Endothelial cell of umbilical vein (primary cell): ENCODE measurements around the gene DLG1. TPM values are rescaled to one million over a fixed set of nuclear protein-coding genes. Genes with fewer than 3 reads are reported as not detected.

Source experiments
- BruUV-seq: library from RNA; stranded (reverse); fragments of 400-500 nt; replicated peaks from 2 replicates; lab custom pipeline; 2021; lab: Mats Ljungman, UMichigan
- CTCF ChIA-PET: fragments of 300-600, 350-600 bp; sonication (Branson Sonifier 250); formaldehyde crosslinking; loops from one replicate; lab custom pipeline; 2021; ENCODE audit warnings: antibody characterized with exemption, inconsistent platforms; lab: Charles Lee
- POLR2A ChIA-PET: fragments of 300-600, 350-600 bp; sonication (Branson Sonifier 250); formaldehyde crosslinking; loops from one replicate; lab custom pipeline; 2021; ENCODE audit warnings: antibody characterized with exemption, inconsistent platforms; lab: Charles Lee
- DNase-seq: peaks from one replicate; pipeline ENCODE4 v3.0.0-alpha.2; 2011; ENCODE audit warnings: low read depth, low spot score
- FAIRE-seq: peaks from 2 replicates; lab custom pipeline; 2011; peaks lifted over from hg19 to GRCh38; lab: Jason Lieb, UNC
- H2AFZ ChIP-seq: 2 replicates; pipeline ENCODE4 v1.6.0; 2012; ENCODE audit warnings: low read depth, low read length, control low read depth, inconsistent platforms
- H3K27ac ChIP-seq: 2 replicates; pipeline ENCODE4 v1.5.1; 2011; ENCODE audit warnings: low read depth, mild to moderate bottlenecking, control low read depth, low read length, moderate library complexity; ENCODE audit not compliant: insufficient read depth
- H3K27me3 ChIP-seq, 2 experiments: 2 replicates each; pipeline versions ENCODE4 v1.6.0 to v1.6.1; 2011; ENCODE audit warnings: low read length in 2 of 2, mixed read lengths in 1 of 2; ENCODE audit not compliant: control insufficient read depth in 2 of 2, insufficient read depth in 2 of 2
- H3K36me3 ChIP-seq, 2 experiments: 2 replicates in 1 of 2; 3 replicates in 1 of 2; pipeline ENCODE4 v1.5.1; 2011; ENCODE audit warnings: low read length in 2 of 2, mild to moderate bottlenecking in 1 of 2, moderate library complexity in 1 of 2; ENCODE audit not compliant: control insufficient read depth in 2 of 2, insufficient read depth in 2 of 2; ENCODE audit errors: extremely low read depth in 1 of 2
- H3K4me1 ChIP-seq: 3 replicates; pipeline ENCODE4 v1.5.1; 2011; ENCODE audit warnings: mild to moderate bottlenecking, low read length; ENCODE audit not compliant: control insufficient read depth, insufficient read depth; ENCODE audit errors: extremely low read depth
- H3K4me2 ChIP-seq: 2 replicates; pipeline ENCODE4 v1.6.1; 2011; ENCODE audit warnings: low read length, control low read depth, mixed read lengths; ENCODE audit not compliant: insufficient read depth
- H3K4me3 ChIP-seq, 3 experiments: fragments of 200-600 bp in 1 of 3; sonication (generic), shearing (Covaris generic) in 1 of 3; replicated peaks in 1 of 3; 2 replicates each; pipeline ENCODE4 v1.5.1; 2011 to 2016; ENCODE audit warnings: control low read depth in 3 of 3, low read length in 3 of 3, mild to moderate bottlenecking in 2 of 3, inconsistent platforms in 1 of 3, low read depth in 1 of 3, moderate library complexity in 1 of 3; ENCODE audit not compliant: insufficient read depth in 1 of 3
- H3K79me2 ChIP-seq: 2 replicates; pipeline ENCODE4 v1.6.0; 2012; ENCODE audit warnings: low read length, inconsistent platforms; ENCODE audit not compliant: control insufficient read depth, insufficient read depth
- H3K9ac ChIP-seq: replicated peaks from 2 replicates; pipeline ENCODE3; 2011; ENCODE audit warnings: low read length, control low read depth; ENCODE audit not compliant: insufficient read depth; ENCODE audit errors: extremely low read depth
- H3K9me1 ChIP-seq: replicated peaks from 3 replicates; pipeline ENCODE4 v1.6.0; 2011; ENCODE audit warnings: mild to moderate bottlenecking, low read length; ENCODE audit not compliant: control insufficient read depth, insufficient read depth; ENCODE audit errors: extremely low read depth
- H3K9me3 ChIP-seq: replicated peaks from 2 replicates; pipeline ENCODE4 v1.5.1; 2012; ENCODE audit warnings: low read length, inconsistent platforms; ENCODE audit not compliant: control insufficient read depth, insufficient read depth
- H4K20me1 ChIP-seq: replicated peaks from 2 replicates; pipeline ENCODE3; 2011; ENCODE audit warnings: mild to moderate bottlenecking, low read length; ENCODE audit not compliant: control insufficient read depth, insufficient read depth; ENCODE audit errors: extremely low read depth
- EZH2 ChIP-seq: IDR thresholded peaks from 2 replicates; pipeline ENCODE4 v1.6.1; 2012; ENCODE audit warnings: borderline replicate concordance, low read depth, mild to moderate bottlenecking, moderate library complexity, low read length, inconsistent platforms; ENCODE audit not compliant: severe bottlenecking
- FOS ChIP-seq: IDR thresholded peaks from 2 replicates; pipeline ENCODE4 v1.6.1; 2011; ENCODE audit warnings: mild to moderate bottlenecking, low read length, moderate library complexity, borderline replicate concordance; ENCODE audit not compliant: insufficient read depth
- GATA2 ChIP-seq: IDR thresholded peaks from 2 replicates; pipeline ENCODE4 v1.7.0; 2011; ENCODE audit warnings: low read depth, mild to moderate bottlenecking, moderate library complexity, mixed read lengths, low read length; ENCODE audit not compliant: insufficient read length, insufficient read depth
- JUN ChIP-seq: IDR thresholded peaks from 2 replicates; pipeline ENCODE4 v1.6.1; 2011; ENCODE audit warnings: borderline replicate concordance, low read depth; ENCODE audit not compliant: insufficient read length, insufficient read depth
- MYC ChIP-seq: IDR thresholded peaks from one replicate; pipeline ENCODE4 v1.6.1; 2011; ENCODE audit warnings: mild to moderate bottlenecking, low read depth, low read length
- POLR2A ChIP-seq: IDR thresholded peaks from 2 replicates; pipeline ENCODE4 v1.6.1; 2012; ENCODE audit warnings: low read depth, mild to moderate bottlenecking, control low read depth, low read length
- POLR2AphosphoS5 ChIP-seq: IDR thresholded peaks from 2 replicates; pipeline ENCODE4 v1.6.1; 2012; ENCODE audit warnings: low read depth, mild to moderate bottlenecking, control low read depth, low read length, moderate library complexity; ENCODE audit not compliant: insufficient read depth
- dilution Hi-C: fragments of 300-500 bp; cut with MboI; formaldehyde crosslinking; loops from one replicate; pipeline ENCODE4 v1.15.0; 2019; ENCODE audit warnings: low sequenced_read_pairs; ENCODE audit not compliant: extremely low pct_ligation_motif_present
- intact Hi-C: fragments of 100-400 bp; cut with micrococcal nuclease; formaldehyde crosslinking; loops from one replicate; pipeline ENCODE4 v1.10.0; 2022
- polyA plus RNA-seq, 4 experiments: library from polyadenylated mRNA; depleted of rRNA in 3 of 4; stranded (reverse) in 3 of 4; unstranded in 1 of 4; fragments of >200 nt; gene quantifications; 2 replicates each; pipeline versions ENCODE4 v1.2.1 to v1.2.3, GENCODE V29; 2011 to 2012; ENCODE audit warnings: missing spikeins in 1 of 4
- total RNA-seq: library from RNA; stranded (reverse); gene quantifications from 2 replicates; pipeline ENCODE4 v1.2.3, GENCODE V29; 2021
- TF ChIP-seq, protein P1 (sequence below), 2 donors: IDR thresholded peaks; 1 replicate in 1 of 2; 2 replicates in 1 of 2; pipeline ENCODE4 v1.5.1; 2011; ENCODE audit warnings: low read length in 2 of 2, mild to moderate bottlenecking in 2 of 2, moderate library complexity in 2 of 2, control low read depth in 1 of 2, inconsistent platforms in 1 of 2, low read depth in 1 of 2; ENCODE audit not compliant: insufficient read depth in 1 of 2; ENCODE audit errors: extremely low read depth in 1 of 2
- TF ChIP-seq, protein P2 (sequence below): IDR thresholded peaks from 2 replicates; pipeline ENCODE4 v1.6.1; 2011; ENCODE audit not compliant: insufficient read depth, insufficient read length

The DLG1 gene
- total and polyA plus RNA-seq, 2 donors (not counting 3 experiments of a cell fraction or from before 2014, with no cell fraction given): 26.5 to 80.1 TPM

DNA sequence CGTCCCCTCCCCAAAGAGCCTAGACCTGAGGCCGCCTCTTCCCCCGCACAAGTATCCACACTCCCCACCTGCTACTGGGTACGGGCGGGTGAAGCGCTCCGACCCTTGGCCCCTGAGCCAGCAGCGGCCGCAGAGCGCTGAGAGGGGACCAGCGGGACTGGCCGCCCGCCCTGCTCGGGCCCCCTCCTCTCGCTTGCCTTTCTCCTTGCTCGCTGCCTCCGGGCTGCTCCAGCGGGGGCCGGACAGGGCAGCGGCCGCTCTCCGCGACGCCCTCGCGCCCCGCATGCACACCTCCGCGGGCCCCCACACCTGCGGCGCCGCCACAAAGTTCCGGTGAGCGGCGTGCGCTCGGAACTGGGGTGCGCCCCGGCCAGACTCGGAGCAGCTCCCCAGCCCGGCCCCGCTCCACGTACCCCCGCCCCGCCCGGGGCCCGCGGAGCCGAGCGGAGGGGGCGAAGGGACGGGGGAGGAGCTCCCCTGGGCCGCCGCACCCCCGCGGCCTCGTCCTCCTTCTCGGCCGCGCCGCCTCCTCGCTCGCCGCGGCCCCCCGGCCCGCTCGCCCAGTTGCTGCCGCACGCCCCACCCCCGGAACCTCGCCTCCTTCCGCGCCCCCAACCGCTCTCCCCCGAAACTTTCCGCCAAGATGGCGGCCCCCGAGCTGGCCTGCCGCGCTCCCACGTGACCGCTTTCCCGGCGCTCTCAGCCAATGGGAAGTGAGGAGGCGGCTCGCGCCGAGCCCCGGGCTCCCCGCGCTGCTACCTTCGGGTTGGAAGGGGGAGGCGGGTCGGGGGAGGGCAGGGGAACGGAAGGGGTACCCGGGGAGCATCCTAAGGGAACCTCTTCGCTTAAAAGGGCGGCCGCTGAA, 704 bp downstream of the DLG1 start:
- Histone ChIP-seq H3K9me3 (no peaks in the 10 kb centered on the region), H2AFZ (peak overlapping the region; percentile 92), H3K27me3 (no peaks in the 10 kb centered on the region), H3K27ac (peak overlapping the region; percentile 64), H3K9me1 (no peaks in the 10 kb centered on the region), H3K4me2 (peak overlapping the region; percentile 87), H3K36me3 (peaks cover 0 to 7% of the 10 kb centered on the region in 2 experiments), H3K9ac (peak overlapping the region; percentile 87), H3K4me3 (peak overlapping the region; percentile 61 to 98 (median 73)), H3K4me1 (peaks cover 18% of the 10 kb centered on the region), H4K20me1 (no peaks in the 10 kb centered on the region), H3K79me2 (peaks cover 48% of the 10 kb centered on the region)
- ChIA-PET CTCF (interaction anchor here (0.6 to 4.7 kb wide), 7 partner anchors 11 to 204 kb away, joined by 3 to 48 read pairs (median 4); no protein-coding TSS in a partner anchor), POLR2A (interaction anchor here (0.7 to 0.9 kb wide), 2 partner anchors 97 to 190 kb away, joined by 3 to 5 read pairs; no protein-coding TSS in a partner anchor)
- BruUV-seq: no TSS peak
- FAIRE-seq (peak; percentile 79), DNase-seq (peak; percentile 89)
- no peak for TF ChIP-seq FOS
- TF ChIP-seq JUN: no peak
- no peak for TF ChIP-seq GATA2
- no peak for TF ChIP-seq MYC
- TF ChIP-seq POLR2A: peak; percentile 23
- TF ChIP-seq POLR2AphosphoS5: peak; percentile 59
- no peak for TF ChIP-seq EZH2
- TF ChIP-seq, protein P1, sequence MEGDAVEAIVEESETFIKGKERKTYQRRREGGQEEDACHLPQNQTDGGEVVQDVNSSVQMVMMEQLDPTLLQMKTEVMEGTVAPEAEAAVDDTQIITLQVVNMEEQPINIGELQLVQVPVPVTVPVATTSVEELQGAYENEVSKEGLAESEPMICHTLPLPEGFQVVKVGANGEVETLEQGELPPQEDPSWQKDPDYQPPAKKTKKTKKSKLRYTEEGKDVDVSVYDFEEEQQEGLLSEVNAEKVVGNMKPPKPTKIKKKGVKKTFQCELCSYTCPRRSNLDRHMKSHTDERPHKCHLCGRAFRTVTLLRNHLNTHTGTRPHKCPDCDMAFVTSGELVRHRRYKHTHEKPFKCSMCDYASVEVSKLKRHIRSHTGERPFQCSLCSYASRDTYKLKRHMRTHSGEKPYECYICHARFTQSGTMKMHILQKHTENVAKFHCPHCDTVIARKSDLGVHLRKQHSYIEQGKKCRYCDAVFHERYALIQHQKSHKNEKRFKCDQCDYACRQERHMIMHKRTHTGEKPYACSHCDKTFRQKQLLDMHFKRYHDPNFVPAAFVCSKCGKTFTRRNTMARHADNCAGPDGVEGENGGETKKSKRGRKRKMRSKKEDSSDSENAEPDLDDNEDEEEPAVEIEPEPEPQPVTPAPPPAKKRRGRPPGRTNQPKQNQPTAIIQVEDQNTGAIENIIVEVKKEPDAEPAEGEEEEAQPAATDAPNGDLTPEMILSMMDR (IDR thresholded peaks at IDR 0.05; ENCODE audit: extremely low read depth in 1 of 2, insufficient read depth in 1 of 2, low read depth in 1 of 2, low read length in 2 of 2): no peak
- TF ChIP-seq, protein P2, sequence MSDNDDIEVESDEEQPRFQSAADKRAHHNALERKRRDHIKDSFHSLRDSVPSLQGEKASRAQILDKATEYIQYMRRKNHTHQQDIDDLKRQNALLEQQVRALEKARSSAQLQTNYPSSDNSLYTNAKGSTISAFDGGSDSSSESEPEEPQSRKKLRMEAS: peak; percentile 79
- intact Hi-C loops (loop anchor here (1.0 to 5.0 kb wide), 6 partner anchors 12 to 213 kb away; no protein-coding TSS in a partner anchor), dilution Hi-C loops (no loop called here)
